WTC11 (cell line): ENCODE results near the gene IFNL2. TPM values are rescaled to one million over a fixed set of nuclear protein-coding genes. Genes with fewer than 3 reads are reported as not detected.

ENCODE experiments used
- ATAC-seq: fragments of 200-7000 bp; cut with Tn5 transposase; 2 replicates; pipeline ENCODE4 v1.10.0; 2021; ENCODE audit warnings: mild to moderate bottlenecking, moderate library complexity
- CTCF ChIA-PET: fragments of 300-600 bp; sonication (Branson Sonifier 250); formaldehyde crosslinking; loops from one replicate; lab custom pipeline; 2021; ENCODE audit warnings: antibody characterized with exemption; lab: Charles Lee
- POLR2A ChIA-PET: fragments of 350-600 bp; sonication (Branson Sonifier 250); formaldehyde crosslinking; loops from one replicate; lab custom pipeline; 2021; ENCODE audit warnings: antibody characterized with exemption; lab: Charles Lee
- DNase-seq: peaks from one replicate; pipeline ENCODE4 v3.0.0; 2021; ENCODE audit warnings: low spot score
- H3K27ac Mint-ChIP-seq: 2 replicates; pipeline ENCODE4 v1.8.0; 2021; ENCODE audit warnings: mixed read lengths
- H3K27me3 Mint-ChIP-seq: 2 replicates; pipeline ENCODE4 v1.8.0; 2021; ENCODE audit warnings: low read depth, mild to moderate bottlenecking, moderate library complexity, mixed read lengths
- H3K36me3 Mint-ChIP-seq: 2 replicates; pipeline ENCODE4 v1.8.0; 2021; ENCODE audit warnings: mixed read lengths
- H3K4me1 Mint-ChIP-seq: 2 replicates; pipeline ENCODE4 v1.8.0; 2022; ENCODE audit warnings: mixed read lengths
- H3K4me3 Mint-ChIP-seq: 2 replicates; pipeline ENCODE4 v1.8.0; 2021; ENCODE audit warnings: mild to moderate bottlenecking, moderate library complexity, mixed read lengths
- H3K9me3 Mint-ChIP-seq: 2 replicates; pipeline ENCODE4 v1.8.0; 2021; ENCODE audit warnings: mixed read lengths
- AFF4 ChIP-seq: sonication (generic); formaldehyde crosslinking; IDR thresholded peaks from 2 replicates; pipeline ENCODE4 v1.8.1; 2023; ENCODE audit warnings: mild to moderate bottlenecking, missing genetic modification reagents, borderline replicate concordance
- ARID4B ChIP-seq: sonication (generic); formaldehyde crosslinking; IDR thresholded peaks from 2 replicates; pipeline ENCODE4 v1.8.0; 2023; ENCODE audit warnings: missing genetic modification reagents, mild to moderate bottlenecking, borderline replicate concordance
- CBFB ChIP-seq: sonication (generic); formaldehyde crosslinking; IDR thresholded peaks from 2 replicates; pipeline ENCODE4 v1.8.1; 2022; ENCODE audit warnings: mild to moderate bottlenecking, low read depth, missing genetic modification reagents
- E2F4 ChIP-seq: sonication (generic); formaldehyde crosslinking; IDR thresholded peaks from 2 replicates; pipeline ENCODE4 v1.8.1; 2022; ENCODE audit warnings: low read depth, mild to moderate bottlenecking, moderate library complexity, missing genetic modification reagents, borderline replicate concordance
- FOXP1 ChIP-seq: sonication (generic); formaldehyde crosslinking; IDR thresholded peaks from 2 replicates; pipeline ENCODE4 v1.8.0; 2022; ENCODE audit warnings: missing genetic modification reagents, mild to moderate bottlenecking, moderate library complexity, borderline replicate concordance
- GRHL2 ChIP-seq: fragments of 250-450 bp; sonication (Bioruptor Pico); IDR thresholded peaks from 2 replicates; pipeline ENCODE4 v1.8.0; 2022; ENCODE audit warnings: mild to moderate bottlenecking, moderate library complexity; ENCODE audit not compliant: insufficient replicate concordance, severe bottlenecking
- HMGXB4 ChIP-seq: sonication (generic); formaldehyde crosslinking; IDR thresholded peaks from 2 replicates; pipeline ENCODE4 v1.8.1; 2023; ENCODE audit warnings: mild to moderate bottlenecking, moderate library complexity, missing genetic modification reagents
- NFATC4 ChIP-seq: fragments of 250-450 bp; sonication (Bioruptor Pico); IDR thresholded peaks from 2 replicates; pipeline ENCODE4 v1.9.0; 2021; ENCODE audit warnings: mild to moderate bottlenecking
- NR2C2 ChIP-seq: sonication (generic); formaldehyde crosslinking; IDR thresholded peaks from 2 replicates; pipeline ENCODE4 v1.8.0; 2022; ENCODE audit warnings: mild to moderate bottlenecking, missing genetic modification reagents
- PRRX2 ChIP-seq: fragments of 250-450 bp; sonication (Bioruptor Pico); IDR thresholded peaks from 2 replicates; pipeline ENCODE4 v1.8.0; 2021; ENCODE audit warnings: mild to moderate bottlenecking
- RELA ChIP-seq: sonication (generic); formaldehyde crosslinking; IDR thresholded peaks from 2 replicates; pipeline ENCODE4 v1.8.1; 2022; ENCODE audit warnings: missing genetic modification reagents, mild to moderate bottlenecking, borderline replicate concordance
- SMAD4 ChIP-seq: sonication (generic); formaldehyde crosslinking; IDR thresholded peaks from 2 replicates; pipeline ENCODE4 v1.8.0; 2022; ENCODE audit warnings: mild to moderate bottlenecking, missing genetic modification reagents
- SP1 ChIP-seq: sonication (generic); formaldehyde crosslinking; conservative IDR thresholded peaks from 2 replicates; pipeline ENCODE4 v1.8.1; 2022; ENCODE audit warnings: missing genetic modification reagents
- TP53 ChIP-seq: sonication (generic); formaldehyde crosslinking; IDR thresholded peaks from 2 replicates; pipeline ENCODE4 v1.8.1; 2023; ENCODE audit warnings: mild to moderate bottlenecking, missing genetic modification reagents
- USF1 ChIP-seq: sonication (generic); formaldehyde crosslinking; IDR thresholded peaks from 2 replicates; pipeline ENCODE4 v1.8.0; 2022; ENCODE audit warnings: mild to moderate bottlenecking, missing genetic modification reagents
- ZBTB43 ChIP-seq: sonication (generic); formaldehyde crosslinking; IDR thresholded peaks from 2 replicates; pipeline ENCODE4 v1.8.1; 2023; ENCODE audit warnings: mild to moderate bottlenecking, missing genetic modification reagents
- ZNF281 ChIP-seq: sonication (generic); formaldehyde crosslinking; IDR thresholded peaks from 2 replicates; pipeline ENCODE4 v1.8.0; 2023; ENCODE audit warnings: mild to moderate bottlenecking, missing genetic modification reagents
- ZNF416 ChIP-seq: fragments of 250-450 bp; sonication (Bioruptor Pico); IDR thresholded peaks from 2 replicates; pipeline ENCODE4 v1.9.0; 2021; ENCODE audit warnings: mild to moderate bottlenecking, inconsistent platforms
- total RNA-seq: library from RNA; stranded (reverse); gene quantifications from 3 replicates; pipeline ENCODE4 v1.2.3, GENCODE V29; 2021

Gene IFNL2
- total RNA-seq, 1 experiment from 2014 or later: not detected

GRCh38 chr19:39307822-39308530, 39.8 kb downstream of the IFNL2 start:
- Mint-ChIP-seq H3K4me3 (peak overlapping the region; percentile 75), H3K4me1 (peaks cover 51% of the 10 kb centered on the region), H3K27me3 (peaks cover 47% of the 10 kb centered on the region), H3K36me3 (peaks cover 5% of the 10 kb centered on the region), H3K9me3 (no peaks in the 10 kb centered on the region), H3K27ac (peak overlapping the region; percentile 51; the same call in 1 of the 2 replicates)
- ATAC-seq (peak; percentile 25), DNase-seq (peak; percentile 66)
- CTCF ChIA-PET: interaction anchor here (1.2 kb wide), 1 partner anchor 20 kb away, joined by 3 read pairs; no protein-coding TSS in a partner anchor
- POLR2A ChIA-PET: no interaction called here
- 0 out of 2 replicates have a peak, but pooled peaks have one; percentile 69 for TF ChIP-seq E2F4 (CRISPR knock-in tag)
- no peak for TF ChIP-seq NR2C2 (CRISPR knock-in tag)
- no peak for TF ChIP-seq CBFB (CRISPR knock-in tag)
- peak; percentile 13; the same call in 1 of the 2 replicates for TF ChIP-seq ZBTB43 (CRISPR knock-in tag)
- TF ChIP-seq AFF4 (CRISPR knock-in tag): peak; percentile 85; the same call in 1 of the 2 replicates
- TF ChIP-seq RELA (CRISPR knock-in tag): peak; percentile 88
- no peak for TF ChIP-seq PRRX2
- TF ChIP-seq ZNF416 (CRISPR knock-in tag): no peak
- TF ChIP-seq ZNF281 (CRISPR knock-in tag): peak; percentile 30; the same call in 1 of the 2 replicates
- TF ChIP-seq HMGXB4 (CRISPR knock-in tag): peak; percentile 87; the same call in 1 of the 2 replicates
- TF ChIP-seq USF1 (CRISPR knock-in tag): peak; percentile 71
- peak; percentile 39 for TF ChIP-seq ARID4B (CRISPR knock-in tag)
- TF ChIP-seq SMAD4 (CRISPR knock-in tag): no peak
- 0 out of 2 replicates have a peak, but pooled peaks have one; percentile 48 for TF ChIP-seq NFATC4 (CRISPR knock-in tag)
- no peak for TF ChIP-seq GRHL2 (CRISPR knock-in tag)
- TF ChIP-seq SP1: peak; percentile 64; the same call in 1 of the 2 replicates
- peak; percentile 80; the same call in 1 of the 2 replicates for TF ChIP-seq TP53 (CRISPR knock-in tag)
- peak; percentile 88; the same call in 1 of the 2 replicates for TF ChIP-seq FOXP1 (CRISPR knock-in tag)
